ENCODE data around the gene NBAS. TPM values are rescaled to one million over a fixed set of nuclear protein-coding genes. Genes with fewer than 3 reads are reported as not detected.

NBAS gene
- total and polyA plus RNA-seq, 2 of the 13 experiments (the other 11 are each of a cell fraction or from before 2014, with no cell fraction given), result 33.6 to 58.7 TPM

DNA sequence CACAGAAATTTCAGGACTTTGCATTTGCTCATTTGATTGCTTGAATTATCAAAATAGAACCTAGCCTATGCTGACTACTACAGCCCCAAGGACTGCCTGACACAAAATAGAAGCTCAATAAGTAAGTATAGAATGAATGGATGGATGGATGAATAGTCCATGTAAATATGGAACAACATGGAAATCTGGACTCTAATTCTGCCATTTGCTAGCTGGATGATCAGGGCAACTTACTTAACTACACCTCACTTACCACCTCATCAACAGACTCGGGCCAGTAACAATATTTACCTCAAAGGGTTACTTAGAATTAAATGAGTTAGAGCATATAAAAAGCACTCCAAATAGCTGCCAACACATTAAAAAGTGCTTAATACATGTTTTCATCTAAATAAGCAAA is 50.6 kb downstream of the NBAS start:
- in situ Hi-C loops (cut with HindIII; ENCODE audit: extremely low pct_ligation_motif_present, low pct_unique_long_range_greater_than_20kb), result no loop called here
- DNase-seq (ENCODE audit: low spot score) (no peak), ATAC-seq (no peak), FAIRE-seq (no peak)
- no peak overlapping the region for H3K9ac ChIP-seq (ENCODE audit: insufficient read depth, low read depth, low read length)
- H3K79me2 ChIP-seq (ENCODE audit: insufficient read depth, low read length), result no peaks in the 10 kb centered on the region
- H3K36me3 ChIP-seq (replicated peaks in 1 of 2; ENCODE audit: control insufficient read depth in 1 of 2, insufficient read depth in 2 of 2, low read length in 2 of 2), result peaks cover 9 to 44% of the 10 kb centered on the region in 2 experiments
- intact Hi-C loops (cut with micrococcal nuclease; ENCODE audit: unreplicated experiment), result no loop called here
- ChIA-PET CTCF (ENCODE audit: low intra/inter-chr PET ratio, low total read pairs) (no interaction called here), POLR2A (no interaction called here)
- 97% methylated on average over 1 of the region's 1 CpG for WGBS (ENCODE audit: low lambda C conversion rate)
- no peaks in the 10 kb centered on the region for H3K4me1 ChIP-seq (ENCODE audit: insufficient read depth, low read length)
- H3K9me3 ChIP-seq (ENCODE audit: low read length), result no peaks in the 10 kb centered on the region
- BruUV-seq (replicated peaks), result no TSS peak
- no peaks in the 10 kb centered on the region for H3K27me3 ChIP-seq (ENCODE audit: control insufficient read depth in 1 of 2, insufficient read depth in 2 of 2, low read length in 2 of 2)
- no peaks in the 10 kb centered on the region for H4K20me1 ChIP-seq (ENCODE audit: insufficient read depth, low read length)
- TF ChIP-seq FOXP1 (IDR thresholded peaks at IDR 0.05) (no peak), FOXP1 (CRISPR knock-in tag; IDR thresholded peaks at IDR 0.05) (no peak), ZMAT3 (CRISPR knock-in tag; conservative IDR thresholded peaks at IDR 0.05) (no peak), FOSL1 (CRISPR knock-in tag; IDR thresholded peaks at IDR 0.05; ENCODE audit: borderline replicate concordance) (no peak), SETDB1 (CRISPR knock-in tag; IDR thresholded peaks at IDR 0.05; ENCODE audit: borderline replicate concordance) (no peak)
- TF ChIP-seq, protein P1, sequence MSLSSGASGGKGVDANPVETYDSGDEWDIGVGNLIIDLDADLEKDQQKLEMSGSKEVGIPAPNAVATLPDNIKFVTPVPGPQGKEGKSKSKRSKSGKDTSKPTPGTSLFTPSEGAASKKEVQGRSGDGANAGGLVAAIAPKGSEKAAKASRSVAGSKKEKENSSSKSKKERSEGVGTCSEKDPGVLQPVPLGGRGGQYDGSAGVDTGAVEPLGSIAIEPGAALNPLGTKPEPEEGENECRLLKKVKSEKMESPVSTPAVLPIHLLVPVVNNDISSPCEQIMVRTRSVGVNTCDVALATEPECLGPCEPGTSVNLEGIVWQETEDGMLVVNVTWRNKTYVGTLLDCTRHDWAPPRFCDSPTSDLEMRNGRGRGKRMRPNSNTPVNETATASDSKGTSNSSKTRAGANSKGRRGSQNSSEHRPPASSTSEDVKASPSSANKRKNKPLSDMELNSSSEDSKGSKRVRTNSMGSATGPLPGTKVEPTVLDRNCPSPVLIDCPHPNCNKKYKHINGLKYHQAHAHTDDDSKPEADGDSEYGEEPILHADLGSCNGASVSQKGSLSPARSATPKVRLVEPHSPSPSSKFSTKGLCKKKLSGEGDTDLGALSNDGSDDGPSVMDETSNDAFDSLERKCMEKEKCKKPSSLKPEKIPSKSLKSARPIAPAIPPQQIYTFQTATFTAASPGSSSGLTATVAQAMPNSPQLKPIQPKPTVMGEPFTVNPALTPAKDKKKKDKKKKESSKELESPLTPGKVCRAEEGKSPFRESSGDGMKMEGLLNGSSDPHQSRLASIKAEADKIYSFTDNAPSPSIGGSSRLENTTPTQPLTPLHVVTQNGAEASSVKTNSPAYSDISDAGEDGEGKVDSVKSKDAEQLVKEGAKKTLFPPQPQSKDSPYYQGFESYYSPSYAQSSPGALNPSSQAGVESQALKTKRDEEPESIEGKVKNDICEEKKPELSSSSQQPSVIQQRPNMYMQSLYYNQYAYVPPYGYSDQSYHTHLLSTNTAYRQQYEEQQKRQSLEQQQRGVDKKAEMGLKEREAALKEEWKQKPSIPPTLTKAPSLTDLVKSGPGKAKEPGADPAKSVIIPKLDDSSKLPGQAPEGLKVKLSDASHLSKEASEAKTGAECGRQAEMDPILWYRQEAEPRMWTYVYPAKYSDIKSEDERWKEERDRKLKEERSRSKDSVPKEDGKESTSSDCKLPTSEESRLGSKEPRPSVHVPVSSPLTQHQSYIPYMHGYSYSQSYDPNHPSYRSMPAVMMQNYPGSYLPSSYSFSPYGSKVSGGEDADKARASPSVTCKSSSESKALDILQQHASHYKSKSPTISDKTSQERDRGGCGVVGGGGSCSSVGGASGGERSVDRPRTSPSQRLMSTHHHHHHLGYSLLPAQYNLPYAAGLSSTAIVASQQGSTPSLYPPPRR (CRISPR knock-in tag; IDR thresholded peaks at IDR 0.05; ENCODE audit: borderline replicate concordance), result no peak
- H3K4me2 ChIP-seq (ENCODE audit: low read depth, low read length), result no peak overlapping the region
- H3K27ac ChIP-seq (ENCODE audit: extremely low read length, insufficient read depth, low read length), result no peak overlapping the region
- H3K4me3 ChIP-seq (replicated peaks in 1 of 3; ENCODE audit: insufficient read depth in 1 of 3, low read depth in 2 of 3, low read length in 3 of 3), result no peak overlapping the region
- no peak overlapping the region for H2AFZ ChIP-seq (ENCODE audit: low read length)

Measured in HepG2 (cell line).